Measurements from ENCODE around the gene QPCTL.

Gene QPCTL

DNA sequence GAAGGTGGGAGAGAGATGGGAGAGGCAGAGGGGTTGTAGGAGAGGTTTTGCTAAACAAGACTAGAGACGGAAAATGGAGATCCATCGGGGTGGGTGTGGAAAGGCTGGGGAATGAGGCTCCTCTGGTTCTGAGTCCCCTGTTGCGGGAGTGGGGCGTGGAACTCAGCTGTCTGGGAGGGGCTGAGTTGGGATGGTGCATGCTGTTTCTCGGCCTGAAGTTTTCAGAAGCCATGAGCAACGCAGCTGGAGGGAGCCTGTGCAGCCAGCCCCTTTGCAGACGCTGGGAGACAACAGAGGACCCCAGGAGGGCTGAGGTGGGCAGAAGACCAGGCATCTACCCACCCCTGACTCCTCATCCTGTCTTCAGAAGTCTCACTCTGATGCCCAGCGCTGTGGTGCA lies 31.8 kb upstream of the QPCTL start:
- no peak for DNase-seq (ENCODE audit: low spot score)
- TF ChIP-seq, protein P1, sequence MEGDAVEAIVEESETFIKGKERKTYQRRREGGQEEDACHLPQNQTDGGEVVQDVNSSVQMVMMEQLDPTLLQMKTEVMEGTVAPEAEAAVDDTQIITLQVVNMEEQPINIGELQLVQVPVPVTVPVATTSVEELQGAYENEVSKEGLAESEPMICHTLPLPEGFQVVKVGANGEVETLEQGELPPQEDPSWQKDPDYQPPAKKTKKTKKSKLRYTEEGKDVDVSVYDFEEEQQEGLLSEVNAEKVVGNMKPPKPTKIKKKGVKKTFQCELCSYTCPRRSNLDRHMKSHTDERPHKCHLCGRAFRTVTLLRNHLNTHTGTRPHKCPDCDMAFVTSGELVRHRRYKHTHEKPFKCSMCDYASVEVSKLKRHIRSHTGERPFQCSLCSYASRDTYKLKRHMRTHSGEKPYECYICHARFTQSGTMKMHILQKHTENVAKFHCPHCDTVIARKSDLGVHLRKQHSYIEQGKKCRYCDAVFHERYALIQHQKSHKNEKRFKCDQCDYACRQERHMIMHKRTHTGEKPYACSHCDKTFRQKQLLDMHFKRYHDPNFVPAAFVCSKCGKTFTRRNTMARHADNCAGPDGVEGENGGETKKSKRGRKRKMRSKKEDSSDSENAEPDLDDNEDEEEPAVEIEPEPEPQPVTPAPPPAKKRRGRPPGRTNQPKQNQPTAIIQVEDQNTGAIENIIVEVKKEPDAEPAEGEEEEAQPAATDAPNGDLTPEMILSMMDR (IDR thresholded peaks at IDR 0.05; ENCODE audit: extremely low read depth, insufficient read depth, missing control alignments): no peak
- in situ Hi-C loops (cut with MboI; ENCODE audit: low pct_unique_long_range_greater_than_20kb, low sequenced_read_pairs, unreplicated experiment): no loop called here

DNA sequence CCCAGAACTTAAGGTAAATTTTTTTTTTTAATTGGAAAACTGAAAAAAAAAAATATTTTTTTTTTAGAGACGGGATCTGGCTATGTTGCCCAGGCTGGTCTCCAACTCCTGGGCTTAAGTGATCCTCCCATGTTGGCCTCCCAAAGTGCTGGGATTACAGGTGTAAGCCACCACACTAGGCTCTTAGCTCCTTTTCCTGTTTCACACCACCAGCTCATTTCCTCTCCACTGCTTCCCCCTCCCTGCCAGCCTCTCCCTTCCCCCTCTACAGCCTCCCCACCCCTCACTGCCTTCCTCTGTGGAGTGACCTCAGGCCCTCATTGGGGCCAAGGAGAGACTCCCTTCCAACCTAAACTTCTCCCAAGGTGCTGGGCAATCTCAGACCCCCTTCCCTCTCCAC lies 28.7 kb upstream of the QPCTL start:
- DNase-seq (ENCODE audit: low spot score): no peak
- in situ Hi-C loops (cut with MboI; ENCODE audit: low pct_unique_long_range_greater_than_20kb, low sequenced_read_pairs, unreplicated experiment): no loop called here
- TF ChIP-seq, protein P1 (IDR thresholded peaks at IDR 0.05; ENCODE audit: extremely low read depth, insufficient read depth, missing control alignments): no peak

DNA sequence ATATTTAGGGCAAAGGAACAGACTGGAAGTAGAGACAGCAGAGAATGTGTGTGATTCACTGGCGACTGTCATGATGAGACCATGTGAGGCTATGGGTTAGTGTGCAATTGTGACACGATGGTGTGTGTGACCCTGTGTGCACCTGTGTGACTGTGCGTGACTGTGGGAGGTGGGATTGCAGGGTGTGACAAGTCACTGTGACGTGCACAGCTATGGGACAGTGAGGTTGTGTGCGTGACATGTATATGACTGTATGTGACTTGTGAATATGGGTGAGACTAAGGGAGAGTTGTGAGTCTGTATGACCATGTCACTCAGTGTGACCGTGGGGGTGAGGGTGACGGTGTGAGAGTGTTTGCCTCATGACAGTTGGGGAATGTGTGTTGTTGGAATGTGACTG lies 27.9 kb upstream of the QPCTL start:
- no peak for DNase-seq (ENCODE audit: low spot score)
- TF ChIP-seq, protein P1 (IDR thresholded peaks at IDR 0.05; ENCODE audit: extremely low read depth, insufficient read depth, missing control alignments): no peak
- in situ Hi-C loops (cut with MboI; ENCODE audit: low pct_unique_long_range_greater_than_20kb, low sequenced_read_pairs, unreplicated experiment): no loop called here

DNA sequence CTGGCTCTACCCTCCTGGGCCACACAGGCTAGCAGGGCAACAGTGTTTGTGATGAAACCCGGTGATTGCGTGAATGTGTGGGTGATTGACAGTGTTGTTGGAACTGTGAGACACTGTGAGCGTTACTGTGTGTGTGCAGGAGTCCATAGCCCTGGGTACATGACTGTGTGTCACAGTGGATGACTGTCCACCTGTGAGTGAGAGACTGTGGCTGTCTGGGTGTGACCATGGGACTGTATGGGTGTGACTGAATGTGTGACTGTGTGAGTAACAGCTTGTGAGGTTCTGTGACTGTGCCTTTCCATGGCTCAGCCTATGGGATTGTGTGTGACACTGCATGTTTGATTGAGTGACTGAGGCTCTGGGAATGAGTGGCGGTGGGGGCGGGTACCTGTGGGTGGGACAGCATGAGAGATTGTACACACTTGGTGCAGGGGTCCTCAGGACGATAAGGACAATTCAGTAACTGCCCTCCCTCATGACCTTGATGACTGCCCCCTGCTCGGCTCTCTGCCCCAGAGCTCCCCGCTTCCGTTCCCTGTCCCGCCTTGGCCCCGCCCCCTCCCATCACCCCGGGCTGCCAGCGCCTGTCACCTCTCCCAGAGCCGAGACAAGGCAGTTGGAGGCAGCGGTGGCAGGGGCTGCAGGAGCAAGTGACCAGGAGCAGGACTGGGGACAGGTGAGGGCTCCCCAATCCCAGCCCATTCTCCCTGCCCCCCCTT lies 24.7 kb upstream of the QPCTL start, which contains the start of gene GIPR:
Gene GIPR (plus strand): TSS at position 602 of the 722 bp plus-strand sequence. CDS start 1,300 bp downstream, outside the sequence.
- TF ChIP-seq, protein P1 (IDR thresholded peaks at IDR 0.05; ENCODE audit: extremely low read depth, insufficient read depth, missing control alignments): no peak
- DNase-seq (ENCODE audit: low spot score): peak; percentile 72
- in situ Hi-C loops (cut with MboI; ENCODE audit: low pct_unique_long_range_greater_than_20kb, low sequenced_read_pairs, unreplicated experiment): no loop called here

DNA sequence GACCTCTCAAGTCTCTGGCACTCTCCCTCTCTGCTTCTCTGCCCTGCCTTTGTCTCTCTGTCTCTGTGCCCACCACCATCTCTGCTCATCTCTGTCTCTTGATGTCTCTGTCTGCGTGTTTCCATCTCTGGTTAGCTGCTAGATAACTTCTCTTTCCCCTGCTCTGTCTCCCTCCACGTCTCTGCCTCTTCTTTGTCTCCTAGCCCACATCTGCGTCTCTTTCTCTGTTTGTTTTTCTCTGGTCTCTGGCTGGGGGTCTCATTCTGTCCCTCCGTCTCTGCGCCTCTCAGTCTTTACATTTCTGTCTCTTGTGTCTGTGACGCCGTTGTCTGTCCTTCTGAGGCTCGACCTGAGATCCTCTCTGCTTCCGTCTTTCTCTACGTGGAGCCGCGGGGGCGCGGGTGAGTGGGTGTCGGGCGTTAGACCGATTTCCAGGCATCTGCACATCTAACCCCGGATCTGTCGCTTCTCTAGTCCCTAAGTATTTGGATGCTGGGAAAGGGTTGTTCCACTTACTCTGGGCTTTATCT lies 24.1 kb upstream of the QPCTL start:
- in situ Hi-C loops (cut with MboI; ENCODE audit: low pct_unique_long_range_greater_than_20kb, low sequenced_read_pairs, unreplicated experiment): no loop called here
- TF ChIP-seq, protein P1 (IDR thresholded peaks at IDR 0.05; ENCODE audit: extremely low read depth, insufficient read depth, missing control alignments): no peak
- no peak for DNase-seq (ENCODE audit: low spot score)

DNA sequence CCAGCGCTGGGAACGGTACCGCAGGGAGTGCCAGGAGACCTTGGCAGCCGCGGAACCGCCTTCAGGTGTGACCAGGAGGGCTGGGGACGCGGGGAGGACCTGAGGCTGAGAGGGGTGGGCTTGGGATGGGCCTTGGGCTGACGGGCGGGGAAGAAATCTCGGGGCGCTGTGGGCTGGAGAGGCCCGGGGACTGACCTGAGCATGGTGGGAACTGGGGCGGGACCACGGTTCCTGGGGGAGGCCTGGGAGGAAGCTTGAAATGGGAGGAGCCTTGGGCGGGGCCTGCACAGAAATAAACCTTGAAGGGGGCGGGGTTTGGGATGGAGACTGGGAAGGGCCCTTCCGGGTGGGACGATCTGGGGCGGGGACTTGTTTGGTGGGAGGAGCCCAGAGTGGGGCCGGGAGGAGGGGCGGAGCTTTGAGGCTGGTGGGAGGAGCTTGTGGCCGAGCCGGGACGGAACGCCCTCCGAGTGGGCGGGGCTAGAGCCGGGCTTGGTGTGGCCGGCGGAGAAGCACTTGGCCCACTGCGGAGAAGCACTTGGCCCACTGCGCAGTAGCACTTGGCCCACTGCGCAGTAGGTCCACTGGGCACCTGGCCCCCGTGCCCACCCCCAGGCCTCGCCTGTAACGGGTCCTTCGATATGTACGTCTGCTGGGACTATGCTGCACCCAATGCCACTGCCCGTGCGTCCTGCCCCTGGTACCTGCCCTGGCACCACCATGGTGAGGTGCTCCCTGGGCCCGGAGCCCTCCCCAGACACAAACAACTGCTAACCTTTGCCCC lies 21.6 kb upstream of the QPCTL start:
- peak; percentile 97 for DNase-seq (ENCODE audit: low spot score)
- in situ Hi-C loops (cut with MboI; ENCODE audit: low pct_unique_long_range_greater_than_20kb, low sequenced_read_pairs, unreplicated experiment): no loop called here
- TF ChIP-seq, protein P1 (IDR thresholded peaks at IDR 0.05; ENCODE audit: extremely low read depth, insufficient read depth, missing control alignments): no peak

Measured in GM13977 (cell line).